HG02970 (cell line): ENCODE measurements around the gene LIMA1.

ENCODE experiments used
- ATAC-seq: cut with Tn5 transposase; IDR thresholded peaks from one replicate; pipeline ENCODE4 v1.9.1; 2021; ENCODE audit warnings: mild to moderate bottlenecking, moderate library complexity, moderate number of reproducible peaks; ENCODE audit not compliant: unreplicated experiment, low FRiP score

Gene LIMA1

GRCh38 chr12:50192236-50192635, 91.1 kb downstream of the LIMA1 start:
- ATAC-seq = no peak

- ATAC-seq = no peak
Observed at GRCh38 chr12:50190859-50191258, 92.5 kb downstream of the LIMA1 start.

GRCh38 chr12:50188875-50189575, 94.3 kb downstream of the LIMA1 start:
- ATAC-seq = no peak

- no peak for ATAC-seq
Observed at GRCh38 chr12:50188241-50188781, 95.0 kb downstream of the LIMA1 start.

DNA sequence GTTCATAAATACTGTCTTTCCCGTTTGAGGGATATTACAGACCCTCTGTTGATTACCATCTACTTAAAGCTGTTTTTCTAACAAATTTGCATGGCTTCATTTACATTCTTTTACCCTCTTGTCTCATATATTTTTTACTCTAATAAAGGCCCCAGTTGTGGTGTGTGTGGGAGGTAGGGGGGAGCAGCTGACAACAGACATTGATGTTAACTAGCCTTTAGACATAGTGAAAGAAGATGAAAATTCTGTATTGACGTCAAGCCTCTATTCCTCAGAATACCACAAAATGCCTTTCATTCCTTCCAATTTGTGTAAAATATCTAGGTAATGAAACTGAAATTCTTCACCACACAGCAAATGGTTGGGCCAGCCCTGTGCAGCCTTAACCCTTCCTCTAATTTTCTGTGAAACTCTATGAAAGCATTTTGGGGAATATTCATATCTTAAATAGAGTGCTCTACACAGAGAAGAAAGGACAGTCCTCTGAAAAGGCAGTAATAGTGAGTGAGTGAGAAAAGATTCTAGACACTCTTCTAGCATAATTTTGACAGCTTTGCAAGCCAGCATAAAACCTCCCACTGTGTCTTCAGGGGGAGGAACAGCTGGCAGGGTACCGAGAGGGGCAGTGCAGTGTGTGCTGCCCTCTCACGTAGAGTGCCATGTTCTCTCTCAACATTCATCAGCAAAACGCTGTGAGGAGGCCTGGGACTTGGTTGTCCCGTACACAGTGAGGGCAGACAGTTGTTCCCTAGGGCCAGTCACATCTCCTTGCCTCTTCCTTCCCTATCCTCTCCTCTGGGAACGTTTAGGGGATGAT, 96.0 kb downstream of the LIMA1 start:
- no peak for ATAC-seq

GRCh38 chr12:50186681-50187080, 96.6 kb downstream of the LIMA1 start:
- no peak for ATAC-seq

- no peak for ATAC-seq
Observed at GRCh38 chr12:50185970-50186663, 97.2 kb downstream of the LIMA1 start.

GRCh38 chr12:50185301-50185895, 97.9 kb downstream of the LIMA1 start:
- ATAC-seq = no peak

- ATAC-seq = no peak
Observed at GRCh38 chr12:50184261-50184660, 99.1 kb downstream of the LIMA1 start.

GRCh38 chr12:50182461-50182860, 100.9 kb downstream of the LIMA1 start:
- no peak for ATAC-seq

DNA sequence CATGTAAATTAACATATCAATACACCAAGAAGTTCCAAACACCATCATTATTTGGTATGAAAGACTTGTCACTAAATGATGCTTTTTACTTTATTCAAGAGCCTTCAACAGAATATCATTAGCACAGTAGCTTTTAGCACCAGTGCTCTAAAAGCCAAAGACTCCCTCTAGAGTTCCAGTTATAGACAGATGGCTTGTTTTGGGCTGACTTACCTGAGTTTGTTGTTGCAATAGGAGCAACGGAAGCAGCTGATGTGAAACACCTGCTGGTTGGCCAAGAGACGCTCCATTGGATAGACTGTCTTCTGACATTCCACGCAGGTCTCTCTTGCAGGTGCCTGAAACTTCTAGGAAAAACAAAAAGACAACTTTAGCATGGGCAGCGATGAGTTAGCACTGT, 101.6 kb downstream of the LIMA1 start:
- ATAC-seq = no peak

DNA sequence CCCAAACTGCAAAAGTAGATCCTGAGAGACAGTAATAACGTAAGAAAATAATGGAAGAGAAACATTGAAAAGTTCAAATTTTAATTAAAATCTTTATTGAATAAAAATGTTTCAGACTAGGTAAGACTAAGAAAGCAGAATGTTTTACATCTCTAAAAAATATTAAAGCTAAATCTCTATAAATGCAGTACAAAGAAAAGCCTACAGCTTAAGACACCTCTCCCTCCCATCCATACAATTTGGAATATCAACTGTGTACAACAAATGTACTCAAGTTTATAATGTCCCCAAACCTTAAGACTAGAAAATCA, 107.6 kb downstream of the LIMA1 start:
- ATAC-seq = no peak

GRCh38 chr12:50174971-50175715, 108.2 kb downstream of the LIMA1 start:
- no peak for ATAC-seq

DNA sequence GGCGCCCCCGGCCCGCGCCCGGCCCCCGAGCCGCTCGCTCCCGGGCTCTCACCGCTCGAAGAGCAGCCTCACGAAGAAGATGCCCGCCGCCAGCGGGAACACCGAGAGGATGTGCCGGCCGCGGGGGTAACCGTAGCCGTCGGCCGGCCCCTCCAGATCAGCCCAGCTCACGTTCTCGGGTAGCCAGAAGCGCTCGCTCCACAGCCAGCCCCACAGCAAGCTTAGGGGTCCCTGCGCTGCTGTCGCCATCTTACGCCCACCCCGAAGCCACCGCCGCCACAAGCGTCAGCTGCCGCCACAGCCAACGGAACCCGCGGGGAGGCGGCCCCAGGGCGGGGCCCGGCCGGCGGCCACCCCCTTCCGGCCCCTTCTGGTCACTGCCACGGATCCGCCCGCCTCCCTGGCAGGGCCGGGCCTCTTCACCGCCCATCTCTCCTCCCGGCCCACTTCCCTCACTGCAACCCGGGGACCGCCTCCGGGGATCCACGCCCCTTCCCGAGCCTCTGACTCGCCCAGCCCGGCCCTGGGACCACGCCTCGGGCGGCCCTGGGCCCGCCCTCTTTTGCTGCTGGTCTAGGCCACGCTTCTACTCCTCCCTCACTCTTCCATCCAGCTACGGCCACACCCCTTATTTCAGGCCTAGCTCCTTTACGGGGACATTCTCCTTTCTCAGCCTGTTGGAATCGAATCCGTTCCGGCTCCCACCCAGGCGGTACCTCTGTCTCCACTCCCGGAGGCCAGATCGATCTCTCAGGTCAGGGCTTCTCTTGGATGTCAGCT, 116.1 kb downstream of the LIMA1 start, which contains the start of gene CERS5:
Gene CERS5, minus strand, starts transcription at position 321 of the 780 bp plus-strand sequence. Its CDS starts 72 bp downstream, at position 249.
- ATAC-seq = peak; percentile 98

GRCh38 chr12:50166799-50167048, 116.6 kb downstream of the LIMA1 start:
- no peak for ATAC-seq

DNA sequence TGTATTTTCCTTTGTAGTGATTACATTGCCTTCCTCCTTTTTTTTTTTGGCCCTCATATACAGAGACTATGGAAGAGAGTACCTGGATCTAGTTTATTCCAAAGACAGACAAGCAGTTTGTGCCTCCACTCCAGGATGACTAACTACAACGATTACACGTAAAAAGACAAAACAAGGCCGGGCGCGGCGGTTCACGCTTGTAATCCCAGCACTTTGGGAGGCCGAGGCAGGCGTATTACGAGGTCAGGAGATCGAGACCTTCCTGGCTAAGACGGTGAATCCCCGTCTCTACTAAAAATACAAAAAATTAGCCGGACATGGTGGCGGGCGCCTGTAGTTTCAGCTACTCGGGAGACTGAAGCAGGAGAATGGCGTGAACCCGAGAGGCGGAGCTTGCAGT, 118.4 kb downstream of the LIMA1 start:
- no peak for ATAC-seq

- ATAC-seq = no peak
Observed at GRCh38 chr12:50162230-50162629, 121.1 kb downstream of the LIMA1 start.

DNA sequence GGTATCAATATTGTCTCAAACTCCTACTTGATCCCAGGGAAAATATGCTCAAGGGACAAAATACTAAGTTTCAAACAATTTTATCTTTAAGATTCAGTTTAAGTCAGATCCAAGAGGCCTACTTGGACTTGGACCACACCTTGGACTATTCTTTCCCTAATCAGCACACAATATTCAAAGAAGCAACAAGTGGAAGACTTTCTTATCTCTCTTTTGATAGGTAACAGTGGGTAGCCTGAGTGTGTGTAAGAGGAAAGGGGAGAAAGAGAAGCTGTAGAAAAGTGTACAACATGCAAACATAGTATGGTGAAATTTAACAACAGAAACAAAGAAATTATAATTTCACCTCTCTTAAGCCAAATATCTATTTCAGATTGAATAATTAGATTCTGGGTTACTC, 122.7 kb downstream of the LIMA1 start:
- ATAC-seq = no peak

GRCh38 chr12:50157259-50157658, 126.1 kb downstream of the LIMA1 start:
- ATAC-seq = no peak

GRCh38 chr12:50156641-50157040, 126.7 kb downstream of the LIMA1 start:
- no peak for ATAC-seq
